KMS-11 (cell line): ENCODE measurements around the gene AOC3.
"Not testable (repeated sequence)": the region's sequence is repeated elsewhere in the genome, so short reads cannot be mapped to it uniquely, and the experiment has no call there.

Experiments
- H2AFZ ChIP-seq: fragments of 200-600 bp; sonication (generic); 2 replicates; pipeline ENCODE4 v1.6.1; 2016; ENCODE audit warnings: antibody characterized with exemption, mixed run types, low read depth
- H3K27ac ChIP-seq: fragments of 200-600 bp; sonication (generic); 2 replicates; pipeline ENCODE4 v1.6.1; 2016; ENCODE audit warnings: mild to moderate bottlenecking, mixed run types
- H3K27me3 ChIP-seq: fragments of 200-600 bp; sonication (generic); 2 replicates; pipeline ENCODE4 v1.6.1; 2017; ENCODE audit warnings: mild to moderate bottlenecking, low read depth, mixed run types, moderate library complexity; ENCODE audit not compliant: insufficient read depth
- H3K36me3 ChIP-seq: fragments of 200-600 bp; sonication (generic); 2 replicates; pipeline ENCODE4 v1.6.1; 2017; ENCODE audit warnings: mild to moderate bottlenecking, mixed run types; ENCODE audit not compliant: insufficient read depth
- H3K4me1 ChIP-seq: fragments of 200-600 bp; sonication (generic); 2 replicates; pipeline ENCODE4 v1.6.1; 2016; ENCODE audit warnings: mild to moderate bottlenecking, low read depth, mixed run types; ENCODE audit not compliant: poor library complexity, severe bottlenecking
- H3K4me2 ChIP-seq: fragments of 200-600 bp; sonication (generic); 2 replicates; pipeline ENCODE4 v1.7.0; 2016; ENCODE audit warnings: mild to moderate bottlenecking, mixed run types
- H3K4me3 ChIP-seq: fragments of 200-600 bp; sonication (generic); IDR thresholded peaks from 2 replicates; pipeline ENCODE4 v1.6.1; 2017; ENCODE audit warnings: low read depth, low read length, mixed read lengths; ENCODE audit not compliant: insufficient read depth
- H3K79me2 ChIP-seq: fragments of 200-600 bp; sonication (generic); 2 replicates; pipeline ENCODE4 v1.6.1; 2016; ENCODE audit warnings: low read depth, mixed run types; ENCODE audit not compliant: insufficient read depth
- H3K9ac ChIP-seq: fragments of 200-600 bp; sonication (generic); 2 replicates; pipeline ENCODE4 v1.6.1; 2016; ENCODE audit warnings: mild to moderate bottlenecking, mixed run types
- H4K20me1 ChIP-seq: fragments of 200-600 bp; sonication (generic); 2 replicates; pipeline ENCODE4 v1.6.1; 2016; ENCODE audit warnings: mild to moderate bottlenecking, mixed run types; ENCODE audit not compliant: insufficient read depth
- CTCF ChIP-seq: fragments of 200-600 bp; sonication (generic); conservative IDR thresholded peaks from 2 replicates; pipeline ENCODE4 v1.6.1; 2017; ENCODE audit warnings: low read depth, mild to moderate bottlenecking, antibody characterized with exemption, low read length, moderate library complexity, mixed read lengths

Gene AOC3

DNA sequence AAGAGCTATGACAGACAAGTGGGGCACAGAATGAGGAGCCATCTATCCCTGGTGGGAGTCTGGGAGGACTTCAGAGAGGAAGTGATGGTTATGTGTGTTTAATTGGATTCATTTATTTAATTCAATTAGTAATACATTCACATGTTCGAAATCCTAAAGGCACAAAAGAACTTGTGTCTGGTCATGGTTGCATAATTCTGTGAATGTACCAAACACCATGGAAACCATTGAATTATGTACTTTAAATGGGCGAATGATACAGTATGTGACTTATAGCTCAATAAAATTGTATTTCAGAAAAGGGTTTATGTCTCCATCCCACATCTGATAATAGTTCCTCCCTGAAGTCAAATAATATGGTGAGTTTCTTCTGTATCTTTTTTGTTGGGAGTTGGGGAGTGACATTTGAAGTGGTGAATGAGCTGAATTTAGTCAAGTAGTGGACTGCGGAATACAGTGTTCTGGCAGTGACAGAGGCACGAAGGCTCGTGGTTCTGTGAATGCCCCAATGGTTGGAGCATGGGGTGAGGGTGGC is 29.8 kb downstream of the AOC3 start:
- Histone ChIP-seq H3K4me2 (no peak overlapping the region), H3K79me2 (no peaks in the 10 kb centered on the region), H3K27me3 (no peaks in the 10 kb centered on the region; the same call in 1 of the 2 replicates), H3K4me3 (no peak overlapping the region), H2AFZ (no peak overlapping the region), H3K36me3 (no peaks in the 10 kb centered on the region), H3K27ac (no peak overlapping the region), H3K9ac (no peak overlapping the region), H3K4me1 (no peaks in the 10 kb centered on the region), H4K20me1 (no peaks in the 10 kb centered on the region)
- TF ChIP-seq CTCF: no peak

DNA sequence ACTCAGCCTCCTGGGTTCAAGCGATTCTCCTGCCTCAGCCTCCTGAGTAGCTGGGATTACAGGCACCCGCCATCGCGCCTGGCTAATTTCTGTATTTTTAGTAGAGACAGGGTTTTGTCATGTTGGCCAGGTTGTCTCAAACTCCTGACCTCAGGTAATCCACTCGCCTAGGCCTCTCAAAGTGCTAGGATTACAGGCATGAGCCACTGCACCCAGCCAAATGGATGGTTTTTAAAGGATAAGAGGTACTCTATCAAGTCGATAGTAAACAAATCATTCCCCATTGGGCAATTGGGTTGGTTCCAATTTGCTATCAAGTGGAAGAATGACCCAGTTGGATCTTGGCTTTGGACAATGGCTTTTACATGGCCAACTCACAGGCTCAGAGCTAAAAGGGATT is 30.7 kb downstream of the AOC3 start:
- H3K79me2 ChIP-seq, H3K4me3 ChIP-seq, H3K4me2 ChIP-seq, H4K20me1 ChIP-seq, H3K4me1 ChIP-seq, H3K9ac ChIP-seq, H3K27ac ChIP-seq, H3K27me3 ChIP-seq, H3K36me3 ChIP-seq, H2AFZ ChIP-seq: not testable (repeated sequence)

DNA sequence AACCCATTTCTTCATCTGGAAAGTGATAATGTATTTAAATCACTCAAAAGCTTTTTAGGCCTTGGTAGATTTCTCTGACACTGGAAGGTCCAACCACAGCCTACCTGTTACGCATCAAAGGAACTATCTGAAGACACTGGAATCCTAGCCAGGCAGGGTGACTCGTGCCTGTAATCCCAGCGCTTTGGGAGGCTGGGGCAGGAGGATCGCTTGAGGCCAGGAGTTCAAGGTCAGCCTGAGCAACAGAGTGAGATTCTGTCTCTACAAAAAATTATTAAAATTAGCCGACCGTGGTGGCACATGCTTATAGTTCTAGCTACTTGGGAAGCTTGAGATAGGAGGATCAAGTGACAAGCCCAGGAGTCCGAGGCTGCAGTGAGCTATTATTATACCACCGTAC is 31.2 kb downstream of the AOC3 start:
- H3K4me1 ChIP-seq: no peaks in the 10 kb centered on the region
- no peak overlapping the region for H3K27ac ChIP-seq
- H3K4me2 ChIP-seq: no peak overlapping the region
- H3K9ac ChIP-seq: no peak overlapping the region
- H2AFZ ChIP-seq: no peak overlapping the region
- no peaks in the 10 kb centered on the region; the same call in 1 of the 2 replicates for H3K27me3 ChIP-seq
- no peaks in the 10 kb centered on the region for H3K79me2 ChIP-seq
- H3K36me3 ChIP-seq: no peaks in the 10 kb centered on the region
- no peaks in the 10 kb centered on the region for H4K20me1 ChIP-seq
- H3K4me3 ChIP-seq: no peak overlapping the region
- TF ChIP-seq CTCF: no peak

GRCh38 chr17:42883802-42884558 is 33.0 kb downstream of the AOC3 start:
- H3K4me3 ChIP-seq: no peak overlapping the region
- no peak for TF ChIP-seq CTCF
- H4K20me1 ChIP-seq: no peaks in the 10 kb centered on the region
- no peak overlapping the region for H3K9ac ChIP-seq
- no peaks in the 10 kb centered on the region for H3K79me2 ChIP-seq
- H3K4me2 ChIP-seq: no peak overlapping the region
- H2AFZ ChIP-seq: no peak overlapping the region
- no peaks in the 10 kb centered on the region for H3K36me3 ChIP-seq
- H3K4me1 ChIP-seq: no peaks in the 10 kb centered on the region
- no peak overlapping the region for H3K27ac ChIP-seq
- no peaks in the 10 kb centered on the region for H3K27me3 ChIP-seq

DNA sequence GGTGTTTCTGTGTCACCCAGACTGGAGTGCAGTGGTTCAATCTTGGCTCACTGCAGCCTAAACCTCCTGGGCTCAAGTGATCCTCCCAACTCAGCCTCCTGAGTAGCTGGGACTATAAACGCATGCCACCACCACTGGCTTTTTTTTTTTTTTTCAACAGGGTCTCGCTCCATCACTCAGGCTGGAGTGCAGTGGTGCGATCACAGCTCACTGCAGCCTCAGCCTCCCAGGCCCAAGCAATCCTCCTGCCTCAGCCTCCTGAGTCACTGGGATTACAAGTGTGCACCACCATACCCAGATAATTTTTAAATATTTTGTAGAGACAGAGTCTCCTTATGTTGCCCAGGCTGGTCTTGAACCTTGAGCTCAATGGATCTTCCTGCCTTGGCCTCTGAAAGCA is 34.8 kb downstream of the AOC3 start:
- not testable (repeated sequence) for H3K79me2 ChIP-seq, H3K4me1 ChIP-seq, H3K9ac ChIP-seq, H3K4me3 ChIP-seq, H3K27me3 ChIP-seq, H3K27ac ChIP-seq, H2AFZ ChIP-seq, H3K4me2 ChIP-seq, H4K20me1 ChIP-seq, H3K36me3 ChIP-seq
